ENCODE results near the gene ATL3.
"Not testable (repeated sequence)": the region's sequence is repeated elsewhere in the genome, so short reads cannot be mapped to it uniquely, and the experiment has no call there.

Gene ATL3

GRCh38 chr11:63623513-63624140 is 47.5 kb downstream of the ATL3 start:
- DNase-seq (no peak), ATAC-seq (no peak)

GRCh38 chr11:63622323-63622722 is 48.9 kb downstream of the ATL3 start:
- DNase-seq, result no peak
- no peak for ATAC-seq

GRCh38 chr11:63621071-63621470 is 50.1 kb downstream of the ATL3 start:
- ATAC-seq (no peak), DNase-seq (no peak)

- no peak for DNase-seq
- no peak for ATAC-seq
These were observed 51.2 kb downstream of the ATL3 start for GRCh38 chr11:63619967-63620366.

- not testable (repeated sequence) for DNase-seq, ATAC-seq
These were observed 53.5 kb downstream of the ATL3 start for GRCh38 chr11:63617686-63618085.

GRCh38 chr11:63616953-63617352 is 54.2 kb downstream of the ATL3 start:
- no peak for DNase-seq
- no peak for ATAC-seq

- ATAC-seq (peak; percentile 76), DNase-seq (peak; percentile 52)
These were observed 57.0 kb downstream of the ATL3 start, which contains the start of gene PLAAT3 for GRCh38 chr11:63614136-63614671. Gene PLAAT3, minus strand, starts transcription at chr11:63614433. Its CDS starts 419 bp downstream, at chr11:63614014.

- ATAC-seq (peak; percentile 40), DNase-seq (peak; percentile 46)
These were observed 57.5 kb downstream of the ATL3 start for GRCh38 chr11:63613517-63614135.

- no peak for ATAC-seq
These were observed 59.0 kb downstream of the ATL3 start for GRCh38 chr11:63612181-63612580.

GRCh38 chr11:63611395-63611747 is 59.8 kb downstream of the ATL3 start:
- DNase-seq (no peak), ATAC-seq (no peak)

More at GRCh38 chr11:63612181-63612580, 59.0 kb downstream of the ATL3 start:
- no peak for DNase-seq

- ATAC-seq (no peak), DNase-seq (no peak)
These were observed 60.4 kb downstream of the ATL3 start for GRCh38 chr11:63610604-63611394.

GRCh38 chr11:63609971-63610580 is 61.1 kb downstream of the ATL3 start:
- DNase-seq (no peak), ATAC-seq (no peak)

GRCh38 chr11:63609536-63609935 is 61.6 kb downstream of the ATL3 start:
- ATAC-seq (no peak), DNase-seq (no peak)

GRCh38 chr11:63608353-63609345 is 62.5 kb downstream of the ATL3 start:
- ATAC-seq (peak; percentile 64), DNase-seq (peak; percentile 21)

- DNase-seq, result no peak
- ATAC-seq, result peak; percentile 46
These were observed 68.0 kb downstream of the ATL3 start for GRCh38 chr11:63603180-63603518.

GRCh38 chr11:63602290-63603179 is 68.6 kb downstream of the ATL3 start:
- DNase-seq, ATAC-seq: not testable (repeated sequence)

GRCh38 chr11:63599211-63600122 is 71.7 kb downstream of the ATL3 start:
- ATAC-seq (no peak), DNase-seq (no peak)

GRCh38 chr11:63598556-63598955 is 72.6 kb downstream of the ATL3 start:
- ATAC-seq (no peak), DNase-seq (no peak)

- ATAC-seq (no peak), DNase-seq (no peak)
These were observed 75.9 kb downstream of the ATL3 start for GRCh38 chr11:63595296-63595695.

Data from stimulated activated naive CD8-positive, alpha-beta T cell treated with anti-CD3 and anti-CD28 coated beads, Interleukin-15, Interleukin-2, amounts not matched to agents 100 U/mL and 50 U/mL, for 24 hours (primary cell).